GM12892 (cell line): ENCODE measurements around the gene SLCO4A1.

Source experiments
- POLR2A ChIP-seq: IDR thresholded peaks from 2 replicates; pipeline ENCODE4 v1.6.1; 2011; ENCODE audit warnings: low read depth, low read length, control low read depth
- POLR2AphosphoS5 ChIP-seq: IDR thresholded peaks from 2 replicates; pipeline ENCODE4 v1.6.1; 2011; ENCODE audit warnings: low read depth, low read length, control low read depth
- TAF1 ChIP-seq: IDR thresholded peaks from 2 replicates; pipeline ENCODE4 v1.6.1; 2011; ENCODE audit warnings: low read depth, mild to moderate bottlenecking, control low read depth, low read length, borderline replicate concordance

- TF ChIP-seq POLR2A (no peak), POLR2AphosphoS5 (no peak), TAF1 (no peak)
Measured at GRCh38 chr20:62635852-62636251, 6.5 kb upstream of the SLCO4A1 start.
